Esophagus muscularis mucosa (tissue), 3 donors: Measurements from ENCODE around the gene VEPH1.

Experiments used
- POLR2A ChIP-seq: fragments of 450-650 bp; IDR thresholded peaks from one replicate; pipeline ENCODE4 v1.6.1; 2017; ENCODE audit warnings: antibody characterized with exemption, moderate library complexity, mild to moderate bottlenecking, low read depth
- TF ChIP-seq, protein P1 (sequence below), 3 experiments: fragments of 200-600 bp in 2 of 3; fragments of 450-650 bp in 1 of 3; sonication (generic) in 2 of 3; IDR thresholded peaks; one replicate each; pipeline ENCODE4 v1.5.1; 2017 to 2019; ENCODE audit warnings: antibody characterized with exemption in 3 of 3, mild to moderate bottlenecking in 2 of 3, moderate library complexity in 1 of 3

DNA sequence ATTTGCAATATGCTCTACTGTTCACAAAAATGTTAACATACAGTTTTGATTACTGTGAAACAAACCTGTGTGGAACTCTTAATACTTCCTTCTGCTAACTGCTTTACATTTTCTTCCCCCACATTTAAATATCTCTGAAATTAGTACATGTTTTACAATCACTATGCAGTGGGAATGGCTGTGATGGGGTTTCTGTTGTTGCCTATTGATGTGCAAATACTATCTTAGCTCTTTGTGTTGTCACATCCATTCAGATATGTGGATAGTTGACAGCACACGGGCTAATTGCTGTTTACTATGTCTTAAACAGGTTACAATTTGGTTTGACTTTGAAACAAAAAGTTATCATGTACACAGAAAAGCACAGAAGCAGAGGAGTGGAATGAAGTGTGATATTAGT, 247.4 kb downstream of the VEPH1 start:
- TF ChIP-seq, protein P1, sequence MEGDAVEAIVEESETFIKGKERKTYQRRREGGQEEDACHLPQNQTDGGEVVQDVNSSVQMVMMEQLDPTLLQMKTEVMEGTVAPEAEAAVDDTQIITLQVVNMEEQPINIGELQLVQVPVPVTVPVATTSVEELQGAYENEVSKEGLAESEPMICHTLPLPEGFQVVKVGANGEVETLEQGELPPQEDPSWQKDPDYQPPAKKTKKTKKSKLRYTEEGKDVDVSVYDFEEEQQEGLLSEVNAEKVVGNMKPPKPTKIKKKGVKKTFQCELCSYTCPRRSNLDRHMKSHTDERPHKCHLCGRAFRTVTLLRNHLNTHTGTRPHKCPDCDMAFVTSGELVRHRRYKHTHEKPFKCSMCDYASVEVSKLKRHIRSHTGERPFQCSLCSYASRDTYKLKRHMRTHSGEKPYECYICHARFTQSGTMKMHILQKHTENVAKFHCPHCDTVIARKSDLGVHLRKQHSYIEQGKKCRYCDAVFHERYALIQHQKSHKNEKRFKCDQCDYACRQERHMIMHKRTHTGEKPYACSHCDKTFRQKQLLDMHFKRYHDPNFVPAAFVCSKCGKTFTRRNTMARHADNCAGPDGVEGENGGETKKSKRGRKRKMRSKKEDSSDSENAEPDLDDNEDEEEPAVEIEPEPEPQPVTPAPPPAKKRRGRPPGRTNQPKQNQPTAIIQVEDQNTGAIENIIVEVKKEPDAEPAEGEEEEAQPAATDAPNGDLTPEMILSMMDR (IDR thresholded peaks at IDR 0.05): no peak
- no peak for TF ChIP-seq POLR2A
